Prostate gland (tissue), 2 donors: Measurements from ENCODE around the gene MXD4. TPM values are rescaled to one million over a fixed set of nuclear protein-coding genes. Genes with fewer than 3 reads are reported as not detected.

Source experiments
- DNase-seq: peaks from one replicate; pipeline ENCODE4 v3.0.0-alpha.2; 2019; ENCODE audit warnings: low spot score
- H3K27ac ChIP-seq, 2 donors: fragments of 200-600 bp; sonication (generic); 2 replicates each; pipeline ENCODE4 v1.5.1; 2017 to 2019
- H3K27me3 ChIP-seq: fragments of 200-600 bp; sonication (generic); replicated peaks from 2 replicates; pipeline ENCODE4 v1.5.1; 2019; ENCODE audit not compliant: insufficient read depth
- H3K36me3 ChIP-seq, 2 donors: fragments of 200-600 bp; sonication (generic); 1 replicate in 1 of 2; 2 replicates in 1 of 2; pipeline versions ENCODE4 v1.5.1 to v1.8.1; 2017 to 2019
- H3K4me1 ChIP-seq: fragments of 200-600 bp; sonication (generic); replicated peaks from 2 replicates; pipeline ENCODE4 v1.5.1; 2019
- H3K4me3 ChIP-seq, 2 donors: fragments of 200-600 bp; sonication (generic); 2 replicates each; pipeline ENCODE4 v1.5.1; 2017 to 2019
- H3K9me3 ChIP-seq: fragments of 200-600 bp; sonication (generic); 2 replicates; pipeline ENCODE4 v1.5.1; 2017
- CTCF ChIP-seq, 4 experiments: fragments of 200-600 bp in 2 of 4; fragments of 450-650 bp in 2 of 4; sonication (generic) in 2 of 4; IDR thresholded peaks; 1 replicate in 3 of 4; 2 replicates in 1 of 4; pipeline ENCODE4 v1.5.1; 2016 to 2019; ENCODE audit warnings: antibody characterized with exemption in 4 of 4, mild to moderate bottlenecking in 2 of 4, moderate library complexity in 2 of 4
- POLR2A ChIP-seq: fragments of 450-650 bp; IDR thresholded peaks from one replicate; pipeline ENCODE4 v1.6.1; 2016; ENCODE audit warnings: antibody characterized with exemption, mild to moderate bottlenecking
- POLR2AphosphoS5 ChIP-seq: sonication (generic); formaldehyde crosslinking; IDR thresholded peaks from one replicate; pipeline ENCODE4 v1.6.1; 2017; ENCODE audit warnings: antibody characterized with exemption
- WGBS: methylation state at CpG from one replicate; pipeline ENCODE4 v1.1.5; 2018; 5-methylcytosine and 5-hydroxymethylcytosine counted together
- intact Hi-C: fragments of 100-400 bp; cut with DNase I; formaldehyde crosslinking; loops from one replicate; pipeline ENCODE4 v1.14.2; 2022
- total RNA-seq, 2 donors: library from RNA; depleted of rRNA; stranded (reverse); fragments of >200 nt; gene quantifications; one replicate each; pipeline ENCODE4 v1.1.0, GENCODE V29; 2016

Gene MXD4
- total RNA-seq, 2 donors from 2014 or later: 63.4 to 81.1 TPM

DNA sequence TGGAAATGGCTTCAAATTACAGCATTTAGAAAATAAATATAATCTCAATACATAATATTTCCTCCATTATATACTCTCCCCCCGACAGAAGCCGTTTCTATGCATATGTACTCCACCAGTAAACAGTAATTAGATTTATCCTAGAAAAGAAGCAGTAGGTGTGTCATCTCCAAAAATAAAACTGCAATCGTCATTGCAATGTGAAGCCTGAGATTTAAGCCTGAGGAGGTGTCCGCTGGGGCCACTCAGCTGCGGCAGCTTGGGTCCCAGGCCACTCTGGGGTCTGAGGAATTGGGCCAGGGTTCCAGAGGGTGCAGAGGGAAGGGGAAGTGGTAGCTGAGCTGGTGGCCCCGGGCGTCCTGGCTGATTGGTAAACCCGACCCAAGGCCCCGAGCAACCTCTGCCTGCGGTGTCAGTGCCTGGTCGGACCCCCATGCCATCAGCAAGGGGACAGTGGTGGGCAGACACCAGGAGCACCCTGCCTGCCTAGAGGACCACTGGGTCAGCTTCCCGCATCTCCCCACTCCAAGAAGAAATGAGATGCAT is 7.8 kb upstream of the MXD4 start:
- DNase-seq: no peak
- TF ChIP-seq POLR2A (no peak), CTCF (IDR thresholded peaks at IDR 0.05) (no peak), POLR2AphosphoS5 (no peak)
- 85% methylated on average over 12 of the region's 12 CpGs for whole genome bisulfite sequencing

DNA sequence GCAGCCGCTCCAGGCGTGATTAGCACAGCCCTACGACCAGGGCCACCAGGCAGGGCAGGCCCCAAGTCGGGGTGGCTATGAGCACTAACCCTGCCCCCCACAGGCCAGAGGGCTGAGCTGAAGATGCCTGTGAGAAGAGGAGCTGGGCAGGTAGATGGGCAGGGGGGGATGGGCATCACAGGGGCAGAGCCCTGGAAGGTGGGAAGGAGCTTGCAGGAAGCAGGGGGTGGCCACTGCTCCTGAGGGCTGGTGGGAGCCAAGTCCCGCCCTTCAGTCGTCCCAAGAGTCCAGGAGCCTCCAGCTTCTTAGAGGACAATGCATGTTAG is 7.3 kb upstream of the MXD4 start:
- Histone ChIP-seq H3K9me3 (no peaks in the 10 kb centered on the region), H3K4me3 (no peak overlapping the region)
- intact Hi-C loops: loop anchor here (10.0 kb wide), 3 partner anchors 146 to 666 kb away; partner anchors contain the start of genes CFAP99, FAM193A and ZFYVE28

More for the DNA sequence above, 7.8 kb upstream of the MXD4 start:
- Histone ChIP-seq H3K9me3 (no peaks in the 10 kb centered on the region), H3K27me3 (no peaks in the 10 kb centered on the region), H3K27ac (no peak overlapping the region), H3K36me3 (no peaks in the 10 kb centered on the region), H3K4me1 (peaks cover 10% of the 10 kb centered on the region), H3K4me3 (no peak overlapping the region)
- intact Hi-C loops: loop anchor here (10.0 kb wide), 3 partner anchors 145 to 665 kb away; partner anchors contain the start of genes CFAP99, FAM193A and ZFYVE28

GRCh38 chr4:2268357-2269205 is 6.7 kb upstream of the MXD4 start:
- intact Hi-C loops: loop anchor here (10.0 kb wide), 3 partner anchors 146 to 666 kb away; partner anchors contain the start of genes CFAP99, FAM193A and ZFYVE28
- peaks cover 10% of the 10 kb centered on the region for H3K4me1 ChIP-seq
- H3K27me3 ChIP-seq: no peaks in the 10 kb centered on the region
- H3K36me3 ChIP-seq: no peaks in the 10 kb centered on the region
- no peak for DNase-seq
- 83% methylated on average over 22 of the region's 22 CpGs for WGBS
- H3K4me3 ChIP-seq: no peak overlapping the region
- H3K9me3 ChIP-seq: no peaks in the 10 kb centered on the region
- H3K27ac ChIP-seq: no peak overlapping the region
- TF ChIP-seq POLR2A (no peak), POLR2AphosphoS5 (no peak), CTCF (IDR thresholded peaks at IDR 0.05) (no peak)

More for the DNA sequence above, 7.3 kb upstream of the MXD4 start:
- WGBS: 72% methylated on average over 6 of the region's 6 CpGs
- H3K4me1 ChIP-seq: peaks cover 10% of the 10 kb centered on the region
- no peak overlapping the region for H3K27ac ChIP-seq
- no peaks in the 10 kb centered on the region for H3K36me3 ChIP-seq
- TF ChIP-seq POLR2AphosphoS5 (no peak), CTCF (IDR thresholded peaks at IDR 0.05) (no peak), POLR2A (no peak)
- no peaks in the 10 kb centered on the region for H3K27me3 ChIP-seq
- DNase-seq: no peak

- no peak overlapping the region for H3K4me3 ChIP-seq
- no peaks in the 10 kb centered on the region for H3K27me3 ChIP-seq
- no peak for TF ChIP-seq POLR2AphosphoS5
- no peak for TF ChIP-seq CTCF (IDR thresholded peaks at IDR 0.05)
- TF ChIP-seq POLR2A: no peak
- no peak overlapping the region for H3K27ac ChIP-seq
- no peak for DNase-seq
- H3K36me3 ChIP-seq: no peaks in the 10 kb centered on the region
- intact Hi-C loops: loop anchor here (10.0 kb wide), 3 partner anchors 147 to 667 kb away; partner anchors contain the start of genes CFAP99, FAM193A and ZFYVE28
- no peaks in the 10 kb centered on the region for H3K9me3 ChIP-seq
- 91% methylated on average over 8 of the region's 12 CpGs for WGBS
- H3K4me1 ChIP-seq: peaks cover 10% of the 10 kb centered on the region
These were observed 5.9 kb upstream of the MXD4 start for GRCh38 chr4:2267841-2268240.
